ENCODE measurements around the gene GOLGB1. TPM values are rescaled to one million over a fixed set of nuclear protein-coding genes. Genes with fewer than 3 reads are reported as not detected.
"Not testable (repeated sequence)": the region's sequence is repeated elsewhere in the genome, so short reads cannot be mapped to it uniquely, and the experiment has no call there.

GOLGB1 gene
- 10 to 100 TPM; 30.1 to 31.8 TPM for total RNA-seq

DNA sequence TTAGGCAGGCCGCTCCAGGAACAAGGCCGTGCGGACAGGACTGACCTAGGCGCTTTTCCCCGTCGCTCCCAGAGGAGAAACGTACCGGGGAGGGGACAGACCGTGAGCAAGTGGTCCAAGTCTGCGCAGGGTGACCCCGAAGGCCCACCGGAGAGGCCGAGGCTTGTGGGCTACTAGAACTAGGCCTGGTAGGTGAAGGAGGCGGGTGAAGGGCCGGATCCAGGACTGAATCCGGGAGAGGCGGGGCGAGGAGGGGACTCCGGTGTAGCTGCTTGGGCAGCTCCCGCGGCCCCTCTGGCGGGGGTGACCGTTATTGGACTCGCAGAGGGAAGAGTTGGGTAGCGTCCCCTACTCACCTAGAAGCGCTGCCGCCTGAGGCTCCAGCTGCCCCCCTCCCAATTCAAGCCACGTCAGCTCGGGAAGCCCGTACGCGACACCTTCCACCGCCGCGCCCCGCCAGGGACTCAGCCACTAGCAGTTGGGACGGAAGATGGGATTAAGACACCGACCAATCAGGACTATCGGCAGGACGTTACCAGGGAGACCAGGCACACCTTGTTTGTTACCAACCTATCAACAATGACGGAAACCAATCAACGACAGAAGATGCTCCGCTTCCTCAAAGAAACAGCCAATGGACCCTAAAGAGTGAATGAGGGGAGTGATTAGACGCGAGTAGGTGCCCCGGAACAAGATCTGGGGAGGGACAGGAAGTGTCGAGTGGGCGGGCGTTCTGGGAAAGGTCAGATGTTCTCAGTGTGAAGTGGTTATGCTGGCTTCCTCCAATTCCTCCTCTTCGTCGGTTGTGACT, at the start of gene GOLGB1:
Gene GOLGB1 (minus strand): TSS at position 466 of the 811 bp plus-strand sequence. CDS start 18,770 bp downstream, outside the sequence.
- Mint-ChIP-seq H3K36me3 (no peaks in the 10 kb centered on the region), H3K9me3 (no peaks in the 10 kb centered on the region), H3K27ac (no peak within 1 kb of the TSS)
- ATAC-seq (peak; percentile 96 to 97), DNase-seq (ENCODE audit: low spot score in 2 of 2) (peak; percentile 87 to 94)

- ATAC-seq (no peak), DNase-seq (ENCODE audit: low spot score in 2 of 2) (no peak)
- Mint-ChIP-seq H3K27ac (no peak overlapping the region), H3K36me3 (peaks cover 0 to 6% of the 10 kb centered on the region in 2 donors), H3K9me3 (no peaks in the 10 kb centered on the region)
These were observed 47.4 kb upstream of the GOLGB1 start for GRCh38 chr3:121796970-121797369.

GRCh38 chr3:121794264-121794983, 44.9 kb upstream of the GOLGB1 start:
- DNase-seq (ENCODE audit: low spot score in 2 of 2) (no peak), ATAC-seq (no peak)
- H3K9me3 Mint-ChIP-seq = no peaks in the 10 kb centered on the region
- peaks cover 3 to 14% of the 10 kb centered on the region in 2 donors for H3K36me3 Mint-ChIP-seq
- H3K27ac Mint-ChIP-seq = no peak overlapping the region

DNA sequence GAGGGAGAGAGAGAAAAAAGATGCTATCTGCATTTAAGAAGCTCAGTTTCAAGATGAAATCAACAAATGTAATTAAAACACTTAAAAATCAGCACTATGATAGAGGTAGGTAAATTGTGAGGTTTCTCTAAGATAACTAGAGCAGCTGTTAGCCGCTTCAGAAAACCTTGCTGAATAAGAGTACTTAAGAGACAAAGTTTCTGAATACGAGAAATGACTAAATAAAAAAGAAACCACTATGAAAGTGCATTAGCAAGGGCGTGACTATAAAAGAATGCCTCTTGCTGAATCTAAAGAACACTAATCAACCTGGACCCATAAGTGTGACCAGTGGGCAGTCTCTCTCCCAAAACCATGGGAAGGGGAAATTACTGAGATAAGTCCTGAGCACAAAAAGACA, 43.5 kb upstream of the GOLGB1 start:
- H3K36me3 Mint-ChIP-seq = peaks cover 16 to 27% of the 10 kb centered on the region in 2 donors
- no peaks in the 10 kb centered on the region for H3K9me3 Mint-ChIP-seq
- H3K27ac Mint-ChIP-seq = no peak overlapping the region
- no peak for DNase-seq (ENCODE audit: low spot score in 2 of 2)
- no peak for ATAC-seq

DNA sequence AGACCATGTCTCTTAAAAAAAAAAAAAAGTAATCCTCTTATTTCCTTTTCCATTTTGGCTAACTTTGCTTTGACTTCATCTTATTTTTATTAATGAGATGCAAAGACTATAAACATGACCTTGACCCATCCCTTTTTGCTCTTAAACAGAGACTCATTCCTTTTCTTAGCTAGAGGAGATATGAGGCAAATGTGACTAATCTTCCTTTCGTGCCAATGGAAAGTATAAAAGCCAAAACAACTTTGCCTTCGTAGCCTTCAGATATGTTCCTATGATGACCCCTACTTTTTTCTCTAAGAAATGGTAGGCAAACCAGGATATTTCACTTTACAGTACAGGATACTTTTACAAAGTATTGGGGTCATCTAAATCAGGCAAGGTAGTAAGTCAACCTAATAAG, 36.9 kb upstream of the GOLGB1 start:
- Mint-ChIP-seq H3K9me3 (no peaks in the 10 kb centered on the region), H3K36me3 (peaks cover 29 to 31% of the 10 kb centered on the region in 2 donors), H3K27ac (no peak overlapping the region)
- DNase-seq (ENCODE audit: low spot score in 2 of 2) (no peak), ATAC-seq (no peak)

GRCh38 chr3:121782784-121783183, 33.2 kb upstream of the GOLGB1 start:
- ATAC-seq; DNase-seq (ENCODE audit: low spot score in 2 of 2); H3K27ac Mint-ChIP-seq; H3K9me3 Mint-ChIP-seq: not testable (repeated sequence)
- H3K36me3 Mint-ChIP-seq = peaks cover 40 to 42% of the 10 kb centered on the region in 2 donors

DNA sequence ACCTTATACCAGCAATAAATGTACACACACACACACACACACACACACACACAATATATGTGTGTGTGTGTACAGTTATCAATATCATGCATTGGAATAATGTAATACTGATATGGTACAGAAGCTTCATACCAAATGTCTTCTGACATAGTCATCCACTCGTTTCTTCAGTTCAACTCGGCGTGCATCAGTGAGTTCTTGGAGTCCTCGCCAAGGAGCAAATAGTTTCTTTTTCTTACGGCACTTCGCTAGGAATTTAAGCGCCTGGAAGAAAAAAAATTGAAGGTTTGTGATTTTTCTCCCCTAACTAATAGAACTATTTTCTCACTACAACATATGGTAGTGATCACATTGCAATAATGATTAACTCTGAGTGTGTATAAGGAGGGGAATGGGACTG, 32.1 kb upstream of the GOLGB1 start:
- H3K36me3 Mint-ChIP-seq = peaks cover 41 to 42% of the 10 kb centered on the region in 2 donors
- H3K27ac Mint-ChIP-seq = no peak overlapping the region
- no peaks in the 10 kb centered on the region for H3K9me3 Mint-ChIP-seq

DNA sequence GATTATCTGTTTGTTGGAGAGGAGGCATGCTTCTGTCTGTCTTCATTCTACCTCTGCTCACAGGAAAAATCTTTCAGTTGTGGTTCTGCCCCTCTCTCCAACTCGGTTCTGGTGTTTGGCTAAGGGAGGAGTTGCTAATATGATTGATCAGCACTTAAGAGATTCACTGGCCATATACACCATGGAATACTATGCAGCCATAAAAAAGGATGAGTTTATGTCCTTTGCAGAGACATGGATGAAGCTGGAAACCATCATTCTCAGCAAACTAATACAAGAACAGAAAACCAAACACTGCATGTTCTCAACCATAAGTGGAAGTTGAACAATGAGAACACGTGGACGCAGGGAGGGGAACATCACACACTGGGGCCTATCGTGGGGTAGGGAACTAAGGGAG, 25.6 kb upstream of the GOLGB1 start:
- ATAC-seq; H3K9me3 Mint-ChIP-seq; H3K27ac Mint-ChIP-seq; DNase-seq (ENCODE audit: low spot score in 2 of 2): not testable (repeated sequence)
- peaks cover 36 to 76% of the 10 kb centered on the region in 2 donors for H3K36me3 Mint-ChIP-seq

More for the DNA sequence above, 32.1 kb upstream of the GOLGB1 start:
- ATAC-seq (no peak), DNase-seq (ENCODE audit: low spot score in 2 of 2) (no peak)

GRCh38 chr3:121769246-121769645, 19.7 kb upstream of the GOLGB1 start:
- no peak for ATAC-seq
- Mint-ChIP-seq H3K36me3 (peaks cover 9 to 34% of the 10 kb centered on the region in 2 donors), H3K9me3 (no peaks in the 10 kb centered on the region), H3K27ac (no peak overlapping the region)
- no peak for DNase-seq (ENCODE audit: low spot score in 2 of 2)

DNA sequence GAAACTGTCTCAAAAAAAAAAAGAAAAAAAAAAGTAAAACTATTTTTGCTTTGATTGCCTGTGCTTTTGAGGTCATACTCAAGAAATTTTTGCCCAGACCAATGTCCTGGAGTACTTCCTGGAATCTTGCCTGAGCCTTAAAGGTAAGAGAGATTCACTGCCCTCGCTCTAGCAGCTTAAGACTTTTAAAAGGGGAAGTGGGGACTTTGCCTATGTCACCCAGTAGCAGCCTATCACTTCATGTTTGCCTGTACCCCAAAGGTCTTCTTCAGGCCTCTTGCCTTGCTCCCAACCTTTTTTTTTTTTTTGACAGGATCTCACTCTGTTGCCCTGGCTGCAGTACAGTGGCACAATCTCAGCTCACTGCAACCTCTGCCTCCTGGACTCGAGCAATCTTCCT, 18.9 kb upstream of the GOLGB1 start:
- no peaks in the 10 kb centered on the region for H3K9me3 Mint-ChIP-seq
- ATAC-seq (no peak), DNase-seq (ENCODE audit: low spot score in 2 of 2) (no peak)
- H3K36me3 Mint-ChIP-seq = peaks cover 9 to 26% of the 10 kb centered on the region in 2 donors
- no peak overlapping the region for H3K27ac Mint-ChIP-seq

DNA sequence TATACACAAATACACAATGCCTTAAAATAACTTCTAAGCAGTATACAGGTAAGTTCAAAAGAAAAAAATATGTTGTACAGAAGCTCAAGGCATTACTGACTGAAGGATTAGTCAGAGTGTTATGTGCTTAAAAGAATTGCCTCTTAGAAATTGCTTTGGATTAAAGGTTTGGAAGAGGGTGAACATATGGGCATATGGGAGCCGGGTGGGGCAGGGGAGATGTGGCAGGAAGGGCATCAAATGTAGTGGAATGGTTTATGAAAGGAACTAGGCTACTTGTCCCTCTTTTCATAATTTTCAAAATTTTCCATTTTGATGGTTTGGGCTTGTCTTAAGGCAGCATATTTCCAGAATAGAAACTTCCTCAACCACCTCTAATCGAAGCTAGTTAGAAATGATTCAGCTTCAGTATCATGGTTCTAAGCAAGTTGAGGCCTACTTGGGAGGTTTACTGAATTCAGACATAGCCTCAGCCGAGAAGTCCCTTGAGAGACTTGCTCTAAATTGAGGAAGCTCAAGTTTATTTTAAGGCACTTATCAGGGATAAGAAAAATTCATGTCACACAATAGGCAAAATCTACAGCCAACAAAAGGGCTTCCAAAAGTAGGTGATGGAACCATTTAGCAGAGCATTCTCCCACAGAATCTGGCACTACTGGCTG, 10.1 kb upstream of the GOLGB1 start:
- no peak overlapping the region for H3K27ac Mint-ChIP-seq

DNA sequence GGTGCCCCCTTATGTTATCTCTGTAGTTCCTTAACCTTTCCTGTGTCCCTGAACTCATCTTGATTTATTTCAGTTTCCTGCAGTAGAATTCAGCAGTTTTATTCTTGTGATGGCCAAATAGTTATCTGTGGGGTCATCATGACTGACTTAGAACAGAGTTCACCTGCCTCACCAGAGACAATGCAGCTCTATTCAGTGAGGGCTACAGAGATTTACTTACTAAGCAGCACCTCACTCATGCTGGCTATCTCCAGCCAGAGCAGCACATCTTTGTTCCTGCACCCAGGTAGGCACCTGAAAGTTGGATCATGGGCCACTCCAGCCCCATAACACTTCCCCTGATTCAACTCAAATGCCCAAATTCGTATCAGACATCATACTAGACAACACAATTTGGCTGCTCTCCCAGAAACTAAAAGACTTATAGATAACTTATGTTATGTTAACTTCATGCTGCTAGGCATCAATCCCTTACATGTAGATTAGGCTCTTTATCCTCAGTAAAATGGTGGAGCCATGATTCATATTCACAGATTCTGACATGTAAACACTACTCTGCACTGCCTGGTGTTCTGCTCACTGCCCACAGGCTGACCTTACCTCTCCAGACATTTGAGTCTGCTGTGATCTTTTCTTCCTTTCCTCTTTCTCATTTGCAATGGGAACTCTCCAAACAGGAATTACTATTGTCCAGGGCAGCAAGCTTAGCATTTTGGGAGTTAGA, 9.3 kb upstream of the GOLGB1 start:
- DNase-seq (ENCODE audit: low spot score in 2 of 2) (no peak), ATAC-seq (no peak)
- no peak overlapping the region for H3K27ac Mint-ChIP-seq
- no peaks in the 10 kb centered on the region for H3K9me3 Mint-ChIP-seq
- no peaks in the 10 kb centered on the region for H3K36me3 Mint-ChIP-seq

More for the DNA sequence above, 10.1 kb upstream of the GOLGB1 start:
- no peak for ATAC-seq
- no peaks in the 10 kb centered on the region for H3K36me3 Mint-ChIP-seq
- H3K9me3 Mint-ChIP-seq = no peaks in the 10 kb centered on the region
- DNase-seq (ENCODE audit: low spot score in 2 of 2) = no peak

- H3K36me3 Mint-ChIP-seq = no peaks in the 10 kb centered on the region
- ATAC-seq (no peak), DNase-seq (ENCODE audit: low spot score in 2 of 2) (no peak)
- no peak overlapping the region for H3K27ac Mint-ChIP-seq
- H3K9me3 Mint-ChIP-seq = no peaks in the 10 kb centered on the region
These were observed 8.4 kb upstream of the GOLGB1 start for GRCh38 chr3:121757812-121758545.

- no peaks in the 10 kb centered on the region for H3K36me3 Mint-ChIP-seq
- DNase-seq (ENCODE audit: low spot score in 2 of 2) = no peak
- no peaks in the 10 kb centered on the region for H3K9me3 Mint-ChIP-seq
- H3K27ac Mint-ChIP-seq = no peak overlapping the region
- no peak for ATAC-seq
These were observed 7.7 kb upstream of the GOLGB1 start for GRCh38 chr3:121757087-121757811.

DNA sequence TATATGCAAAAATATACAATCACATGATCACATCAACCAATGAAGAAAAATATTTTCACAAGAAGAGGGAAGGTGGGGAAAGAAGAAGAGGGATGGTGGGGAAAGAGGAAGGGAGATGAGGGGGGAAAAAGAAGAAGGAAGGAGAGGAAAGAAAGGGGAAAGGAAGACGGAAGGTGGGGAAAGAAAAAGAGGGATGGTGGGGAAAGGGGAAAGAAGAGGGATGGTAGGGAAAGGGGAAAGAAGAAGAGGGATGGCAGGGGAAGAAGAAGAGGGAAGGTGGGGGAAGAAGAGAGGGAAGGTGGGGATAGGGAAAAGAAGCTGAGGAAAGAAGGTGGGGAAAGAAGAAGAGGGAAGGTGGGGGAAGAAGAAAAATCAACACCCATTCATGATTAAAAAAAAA, 3.2 kb upstream of the GOLGB1 start:
- Mint-ChIP-seq H3K36me3 (no peaks in the 10 kb centered on the region), H3K27ac (peak overlapping the region in 1 of 2 donors; percentile 9), H3K9me3 (no peaks in the 10 kb centered on the region)
- ATAC-seq = no peak
- DNase-seq (ENCODE audit: low spot score in 2 of 2) = no peak
